ENCODE results near the gene SEC14L5. TPM values are rescaled to one million over a fixed set of nuclear protein-coding genes. Genes with fewer than 3 reads are reported as not detected.

The SEC14L5 gene
- total RNA-seq, 1 donor from 2014 or later: 0.41 TPM

DNA sequence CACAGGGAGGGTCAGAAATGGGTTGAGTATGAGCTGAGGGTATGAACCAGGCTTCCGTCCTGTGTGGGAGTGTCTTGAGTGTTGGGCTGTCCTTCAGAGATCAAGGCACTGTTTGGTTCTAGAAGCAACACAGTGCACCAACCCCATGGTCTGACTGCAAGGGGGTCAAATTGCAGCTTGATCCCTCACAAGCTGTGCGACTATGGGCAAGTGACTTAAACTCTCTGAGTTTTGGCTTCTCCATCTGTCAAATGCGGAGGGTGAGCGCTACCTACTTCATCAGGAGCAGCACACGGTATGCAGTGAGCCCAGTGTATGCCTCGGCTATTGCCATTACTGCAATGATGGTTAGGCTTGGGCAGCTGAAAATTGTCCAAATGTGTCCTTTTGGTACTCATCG is 21.0 kb downstream of the SEC14L5 start:
- peak; percentile 1 for DNase-seq
- no peaks in the 10 kb centered on the region for H3K9me3 ChIP-seq

DNA sequence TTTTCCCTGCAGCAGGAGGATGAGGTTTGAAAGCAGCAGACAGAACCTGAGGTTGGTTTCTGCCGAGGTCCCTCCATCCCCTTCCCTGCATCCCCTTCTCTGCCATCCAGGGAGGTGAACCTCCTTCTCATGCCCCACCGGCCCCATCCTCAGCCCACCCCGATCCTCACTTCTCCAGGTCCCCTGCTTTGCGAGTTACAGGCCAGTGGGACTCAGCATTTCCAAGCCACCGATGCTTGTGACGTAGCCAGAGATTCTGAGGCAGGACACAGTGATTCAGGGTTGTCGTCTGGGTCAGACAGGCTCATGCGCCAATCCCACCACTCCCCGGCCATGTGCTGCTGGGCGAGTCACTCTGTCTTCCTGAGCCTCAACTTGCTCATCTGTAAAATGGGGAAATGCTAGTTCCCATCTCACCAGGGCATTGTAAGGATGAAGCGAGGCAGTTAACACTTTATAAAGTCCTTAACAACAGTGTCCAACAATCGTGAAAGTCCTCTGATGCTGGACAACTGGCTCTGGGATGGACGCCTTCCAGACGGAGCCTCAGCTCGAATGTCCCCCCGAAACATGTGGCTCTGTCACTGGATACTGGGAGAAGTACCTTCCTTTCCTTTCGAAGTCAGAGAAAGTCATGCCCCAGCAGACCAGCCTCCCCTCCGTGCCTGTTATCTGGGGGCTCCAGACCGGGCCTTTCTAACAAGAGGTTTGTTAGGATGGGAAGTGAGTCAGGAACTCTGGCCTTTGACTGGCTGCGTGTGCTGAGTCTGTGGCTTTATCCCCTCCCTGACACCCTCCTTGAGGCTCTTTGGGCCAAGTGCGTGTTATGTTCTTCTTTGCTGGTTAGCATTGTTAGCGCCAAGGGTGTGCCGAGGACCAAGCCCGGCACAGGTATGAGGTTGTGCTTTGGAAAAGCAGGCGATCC is 21.9 kb downstream of the SEC14L5 start:
- Histone ChIP-seq H3K4me3 (no peak overlapping the region), H3K36me3 (no peaks in the 10 kb centered on the region), H3K4me1 (no peaks in the 10 kb centered on the region), H3K27me3 (ENCODE audit: low read depth) (no peaks in the 10 kb centered on the region), H3K9me3 (no peaks in the 10 kb centered on the region), H3K27ac (no peak overlapping the region)
- no peak for TF ChIP-seq CTCF (IDR thresholded peaks at IDR 0.05)
- intact Hi-C loops (cut with DNase I): no loop called here
- ATAC-seq (no peak), DNase-seq (peak; percentile 13)

More for the DNA sequence above, 21.0 kb downstream of the SEC14L5 start:
- TF ChIP-seq CTCF (IDR thresholded peaks at IDR 0.05): no peak
- Histone ChIP-seq H3K27ac (no peak overlapping the region), H3K4me3 (no peak overlapping the region), H3K4me1 (no peaks in the 10 kb centered on the region), H3K27me3 (ENCODE audit: low read depth) (no peaks in the 10 kb centered on the region), H3K36me3 (no peaks in the 10 kb centered on the region)
- no peak for ATAC-seq
- intact Hi-C loops (cut with DNase I): no loop called here

- Histone ChIP-seq H3K27ac (no peak overlapping the region), H3K4me1 (no peaks in the 10 kb centered on the region), H3K36me3 (no peaks in the 10 kb centered on the region), H3K4me3 (no peak overlapping the region), H3K27me3 (ENCODE audit: low read depth) (no peaks in the 10 kb centered on the region), H3K9me3 (no peaks in the 10 kb centered on the region)
- intact Hi-C loops (cut with DNase I): no loop called here
- ATAC-seq (no peak), DNase-seq (peak; percentile 24)
- no peak for TF ChIP-seq CTCF (IDR thresholded peaks at IDR 0.05)
Measured at GRCh38 chr16:4980691-4981090, 22.6 kb downstream of the SEC14L5 start.

DNA sequence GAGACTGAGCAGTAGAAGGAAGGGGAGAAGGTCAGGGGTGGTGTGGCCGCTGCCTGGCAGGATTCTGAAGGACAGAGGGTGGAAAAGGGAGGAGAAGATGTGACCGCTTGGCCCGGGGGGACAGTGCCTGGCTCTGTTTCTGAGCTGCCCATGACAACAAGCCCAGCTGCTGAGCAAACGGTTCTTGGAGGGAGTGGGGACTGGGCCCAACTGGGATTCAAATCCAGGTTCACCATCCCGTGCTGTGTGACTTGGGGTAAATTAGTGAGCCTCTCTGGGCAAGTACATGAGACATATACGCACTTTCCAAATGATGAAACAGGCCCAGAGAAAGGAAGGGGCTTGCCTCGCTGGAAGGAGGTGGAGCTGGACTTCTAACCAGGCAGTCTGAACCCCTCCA is 23.3 kb downstream of the SEC14L5 start:
- no peak overlapping the region for H3K27ac ChIP-seq
- no peak overlapping the region for H3K4me3 ChIP-seq
- intact Hi-C loops (cut with DNase I): no loop called here
- TF ChIP-seq CTCF (IDR thresholded peaks at IDR 0.05): no peak
- H3K4me1 ChIP-seq: no peaks in the 10 kb centered on the region
- H3K36me3 ChIP-seq: no peaks in the 10 kb centered on the region
- peaks cover 4% of the 10 kb centered on the region for H3K27me3 ChIP-seq (ENCODE audit: low read depth)
- no peaks in the 10 kb centered on the region for H3K9me3 ChIP-seq
- ATAC-seq: no peak
- DNase-seq: peak; percentile 25

- Histone ChIP-seq H3K27ac (no peak overlapping the region), H3K36me3 (no peaks in the 10 kb centered on the region), H3K4me3 (no peak overlapping the region), H3K9me3 (no peaks in the 10 kb centered on the region), H3K4me1 (no peaks in the 10 kb centered on the region), H3K27me3 (ENCODE audit: low read depth) (peaks cover 11% of the 10 kb centered on the region)
- ATAC-seq (no peak), DNase-seq (peak; percentile 28)
- intact Hi-C loops (cut with DNase I): no loop called here
- TF ChIP-seq CTCF (IDR thresholded peaks at IDR 0.05): no peak
Measured at GRCh38 chr16:4982056-4982867, 24.1 kb downstream of the SEC14L5 start.
